Neural crest cell (in vitro differentiated cells): ENCODE data around the gene CHTF8. TPM values are rescaled to one million over a fixed set of nuclear protein-coding genes. Genes with fewer than 3 reads are reported as not detected.

Source experiments
- DNase-seq: peaks from one replicate; pipeline ENCODE4 v3.0.0; 2021; ENCODE audit warnings: low read depth, mixed read lengths, low spot score
- H3K27ac Mint-ChIP-seq: one replicate; pipeline ENCODE4 v1.8.0; 2021; ENCODE audit warnings: mild to moderate bottlenecking, mixed read lengths; ENCODE audit not compliant: unreplicated experiment
- H3K27me3 Mint-ChIP-seq: 2 replicates; pipeline ENCODE4 v1.8.0; 2021; ENCODE audit warnings: low read depth, mild to moderate bottlenecking, mixed read lengths
- H3K36me3 Mint-ChIP-seq: 2 replicates; pipeline ENCODE4 v1.8.0; 2021; ENCODE audit warnings: low read depth, mild to moderate bottlenecking, mixed read lengths
- H3K4me1 Mint-ChIP-seq: 2 replicates; pipeline ENCODE4 v1.8.0; 2021; ENCODE audit warnings: mixed read lengths
- H3K4me3 Mint-ChIP-seq: one replicate; pipeline ENCODE4 v1.8.0; 2021; ENCODE audit warnings: mild to moderate bottlenecking, mixed read lengths
- H3K9me3 Mint-ChIP-seq: 2 replicates; pipeline ENCODE4 v1.8.0; 2021; ENCODE audit warnings: mixed read lengths
- CTCF ChIP-seq: fragments of 200-600 bp; sonication (generic); conservative IDR thresholded peaks from 2 replicates; pipeline ENCODE4 v1.5.0; 2021; ENCODE audit warnings: antibody characterized with exemption, mild to moderate bottlenecking
- total RNA-seq: library from RNA; stranded (reverse); gene quantifications from 2 replicates; pipeline ENCODE4 v1.2.1, GENCODE V29; 2021

Gene CHTF8
- total RNA-seq, 1 donor from 2014 or later = 139 TPM

- H3K27me3 Mint-ChIP-seq = peaks cover 27% of the 10 kb centered on the region
- no peak for DNase-seq
- H3K4me1 Mint-ChIP-seq = peaks cover 16% of the 10 kb centered on the region
- no peak overlapping the region for H3K4me3 Mint-ChIP-seq
- no peaks in the 10 kb centered on the region for H3K9me3 Mint-ChIP-seq
- H3K27ac Mint-ChIP-seq = no peak overlapping the region
- H3K36me3 Mint-ChIP-seq = peaks cover 13% of the 10 kb centered on the region
- TF ChIP-seq CTCF = no peak
Measured at GRCh38 chr16:69111876-69112230, 20.5 kb downstream of the CHTF8 start.

DNA sequence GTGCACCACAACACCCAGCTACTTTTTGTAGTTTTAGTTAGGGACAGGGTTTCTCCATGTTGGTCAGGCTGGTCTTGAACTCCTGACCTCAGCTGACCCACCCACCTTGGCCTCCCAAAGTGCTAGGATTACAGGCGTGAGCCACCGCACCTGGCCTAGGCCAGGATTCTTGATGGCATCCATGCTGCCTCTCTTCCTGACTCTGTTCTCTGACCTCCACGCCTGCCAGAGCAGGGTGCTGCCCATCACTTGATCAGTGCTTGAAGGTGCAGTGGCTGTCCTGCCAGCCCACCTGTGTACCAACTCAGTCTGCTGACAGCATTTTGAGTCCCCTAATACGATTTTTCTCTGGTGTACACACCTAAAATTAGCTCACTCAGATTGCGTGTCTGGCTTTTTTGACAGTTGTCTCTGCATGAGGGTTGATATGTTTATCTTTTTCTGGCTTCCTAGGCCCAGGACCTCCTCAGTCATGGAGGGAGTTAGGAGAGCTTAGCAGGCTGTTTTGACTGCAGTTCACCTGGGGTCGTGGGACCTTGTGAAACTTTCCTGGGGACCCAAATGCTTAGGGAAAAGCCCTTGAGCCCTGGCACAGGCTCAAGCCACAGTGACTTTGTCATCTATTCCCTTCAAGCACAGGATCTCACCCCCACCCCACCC is 21.0 kb downstream of the CHTF8 start:
- no peak overlapping the region for H3K27ac Mint-ChIP-seq
- peaks cover 16% of the 10 kb centered on the region for H3K4me1 Mint-ChIP-seq
- peaks cover 29% of the 10 kb centered on the region for H3K27me3 Mint-ChIP-seq
- H3K9me3 Mint-ChIP-seq = no peaks in the 10 kb centered on the region
- H3K4me3 Mint-ChIP-seq = peak overlapping the region; percentile 44
- H3K36me3 Mint-ChIP-seq = peaks cover 13% of the 10 kb centered on the region
- no peak for DNase-seq
- TF ChIP-seq CTCF = no peak

- Mint-ChIP-seq H3K4me1 (peaks cover 20% of the 10 kb centered on the region), H3K36me3 (peaks cover 13% of the 10 kb centered on the region), H3K9me3 (no peaks in the 10 kb centered on the region), H3K4me3 (peak overlapping the region; percentile 27), H3K27me3 (peaks cover 34% of the 10 kb centered on the region), H3K27ac (no peak overlapping the region)
- DNase-seq = no peak
- TF ChIP-seq CTCF = no peak
Measured at GRCh38 chr16:69110406-69110805, 22.0 kb downstream of the CHTF8 start.

- no peak overlapping the region for H3K27ac Mint-ChIP-seq
- TF ChIP-seq CTCF = no peak
- no peak for DNase-seq
- H3K36me3 Mint-ChIP-seq = peaks cover 7% of the 10 kb centered on the region
- no peaks in the 10 kb centered on the region for H3K9me3 Mint-ChIP-seq
- peaks cover 38% of the 10 kb centered on the region for H3K27me3 Mint-ChIP-seq
- H3K4me3 Mint-ChIP-seq = peak overlapping the region; percentile 31
- H3K4me1 Mint-ChIP-seq = peaks cover 24% of the 10 kb centered on the region
Measured at GRCh38 chr16:69109486-69110270, 22.7 kb downstream of the CHTF8 start.

- Mint-ChIP-seq H3K4me1 (peaks cover 24% of the 10 kb centered on the region), H3K36me3 (peaks cover 6% of the 10 kb centered on the region), H3K9me3 (no peaks in the 10 kb centered on the region), H3K27ac (no peak overlapping the region), H3K4me3 (peak overlapping the region; percentile 82), H3K27me3 (peaks cover 40% of the 10 kb centered on the region)
- no peak for DNase-seq
- no peak for TF ChIP-seq CTCF
Measured at GRCh38 chr16:69108905-69109252, 23.5 kb downstream of the CHTF8 start.
